HCT116 (cell line): Measurements from ENCODE around the gene HRH2. TPM values are rescaled to one million over a fixed set of nuclear protein-coding genes. Genes with fewer than 3 reads are reported as not detected.

Source experiments
- ATAC-seq: fragments of 200-7000 bp; cut with Tn5 transposase; 2 replicates; pipeline ENCODE4 v1.9.1; 2020; ENCODE audit warnings: mild to moderate bottlenecking, moderate library complexity
- BruUV-seq: library from RNA; stranded (reverse); fragments of 400-500 nt; replicated peaks from 2 replicates; lab custom pipeline; 2021; lab: Mats Ljungman, UMichigan
- CTCF ChIA-PET: fragments of 300-600 bp; sonication (Branson Sonifier 250); formaldehyde crosslinking; loops from one replicate; lab custom pipeline; 2021; ENCODE audit warnings: antibody characterized with exemption; lab: Charles Lee
- POLR2A ChIA-PET: fragments of 300-600, 350-600 bp; sonication (Branson Sonifier 250); formaldehyde crosslinking; loops from one replicate; lab custom pipeline; 2021; ENCODE audit warnings: antibody characterized with exemption; lab: Charles Lee
- RAD21 ChIA-PET, 2 experiments: fragments of 300-600 bp; sonication (Branson Sonifier 250); formaldehyde crosslinking; loops; one replicate each; lab custom pipeline; 2023; ENCODE audit warnings: low total read pairs in 2 of 2; ENCODE audit not compliant: uncharacterized antibody in 2 of 2, unreplicated experiment in 2 of 2, low non-redundant PET in 1 of 2; lab: Charles Lee
- DNase-seq: peaks from one replicate; pipeline ENCODE4 v3.0.0-alpha.2; 2010; ENCODE audit warnings: low read depth, low spot score
- H2AFZ ChIP-seq: fragments of 200-600 bp; shearing (Covaris generic), sonication (generic); 2 replicates; pipeline ENCODE4 v1.6.1; 2017; ENCODE audit warnings: low read depth, mixed run types, mixed read lengths, antibody characterized with exemption, low read length; ENCODE audit not compliant: poor library complexity, severe bottlenecking
- H3K27ac ChIP-seq: 2 replicates; pipeline ENCODE4 v1.5.1; 2012; ENCODE audit warnings: low read depth, low read length
- H3K27me3 ChIP-seq: fragments of 200-600 bp; sonication (generic); 2 replicates; pipeline ENCODE4 v1.6.1; 2016; ENCODE audit warnings: mixed run types, low read length, mixed read lengths; ENCODE audit not compliant: insufficient read depth
- H3K36me3 ChIP-seq, 2 experiments: fragments of 200-500 bp in 1 of 2; fragments of 200-600 bp in 1 of 2; sonication (Bioruptor generic) in 1 of 2; sonication (generic) in 1 of 2; 2 replicates each; pipeline versions ENCODE4 v1.5.1 to v1.6.1; 2014 to 2016; ENCODE audit warnings: low read length in 2 of 2, inconsistent platforms in 1 of 2, mixed read lengths in 1 of 2, mixed run types in 1 of 2; ENCODE audit not compliant: insufficient read depth in 2 of 2, control insufficient read depth in 1 of 2
- H3K4me1 ChIP-seq, 2 experiments: fragments of 200-600 bp in 1 of 2; sonication (generic) in 1 of 2; 2 replicates each; pipeline versions ENCODE4 v1.5.1 to v1.6.1; 2012 to 2017; ENCODE audit warnings: low read length in 2 of 2, inconsistent platforms in 1 of 2, mild to moderate bottlenecking in 1 of 2, mixed read lengths in 1 of 2, mixed run types in 1 of 2, moderate library complexity in 1 of 2; ENCODE audit not compliant: insufficient read depth in 2 of 2, control insufficient read depth in 1 of 2
- H3K4me2 ChIP-seq: fragments of 200-600 bp; sonication (generic); 2 replicates; pipeline ENCODE4 v1.6.1; 2017; ENCODE audit warnings: mixed run types, low read length, mixed read lengths
- H3K4me3 ChIP-seq, 2 experiments: fragments of 200-600 bp in 1 of 2; sonication (generic) in 1 of 2; replicated peaks in 1 of 2; 2 replicates each; pipeline ENCODE4 v1.5.1; 2011 to 2016; ENCODE audit warnings: low read length in 2 of 2, control low read depth in 1 of 2, low read depth in 1 of 2, mild to moderate bottlenecking in 1 of 2, mixed read lengths in 1 of 2, mixed run types in 1 of 2
- H3K79me2 ChIP-seq: fragments of 200-600 bp; sonication (generic); 2 replicates; pipeline ENCODE4 v1.6.1; 2017; ENCODE audit warnings: mild to moderate bottlenecking, mixed run types, low read length, moderate library complexity, mixed read lengths; ENCODE audit not compliant: insufficient read depth
- H3K9ac ChIP-seq: fragments of 200-600 bp; sonication (generic); 2 replicates; pipeline ENCODE4 v1.6.1; 2016; ENCODE audit warnings: low read length, mixed read lengths
- H3K9me2 ChIP-seq: fragments of 200-600 bp; sonication (generic), shearing (Covaris generic); 2 replicates; pipeline ENCODE4 v1.6.1; 2017; ENCODE audit warnings: mixed run types, mild to moderate bottlenecking, moderate library complexity; ENCODE audit not compliant: insufficient read depth
- H3K9me3 ChIP-seq, 2 experiments: fragments of 200-500 bp in 1 of 2; fragments of 200-600 bp in 1 of 2; sonication (Bioruptor generic) in 1 of 2; sonication (generic) in 1 of 2; 2 replicates each; pipeline ENCODE4 v1.6.1; 2014 to 2017; ENCODE audit warnings: low read length in 2 of 2, mixed read lengths in 2 of 2, inconsistent platforms in 1 of 2, low read depth in 1 of 2, mild to moderate bottlenecking in 1 of 2, mixed run types in 1 of 2, moderate library complexity in 1 of 2; ENCODE audit not compliant: control insufficient read depth in 1 of 2, insufficient read depth in 1 of 2
- H4K20me1 ChIP-seq: fragments of 200-600 bp; sonication (generic), shearing (Covaris generic); 2 replicates; pipeline ENCODE4 v1.6.1; 2017; ENCODE audit warnings: mixed run types, mild to moderate bottlenecking, moderate library complexity; ENCODE audit not compliant: insufficient read depth
- CEBPB ChIP-seq: IDR thresholded peaks from 2 replicates; pipeline ENCODE4 v1.6.1; 2012; ENCODE audit warnings: low read depth
- EGR1 ChIP-seq: IDR thresholded peaks from 2 replicates; pipeline ENCODE4 v1.6.1; 2012; ENCODE audit warnings: low read depth
- ELF1 ChIP-seq: IDR thresholded peaks from 2 replicates; pipeline ENCODE4 v1.6.1; 2012; ENCODE audit warnings: low read depth, borderline replicate concordance
- EZH2 ChIP-seq: fragments of 200-600 bp; sonication (generic); IDR thresholded peaks from 2 replicates; pipeline ENCODE4 v1.6.1; 2017; ENCODE audit warnings: antibody characterized with exemption, mixed run types
- JUND ChIP-seq: IDR thresholded peaks from 2 replicates; pipeline ENCODE4 v1.6.1; 2012
- SP1 ChIP-seq: IDR thresholded peaks from 2 replicates; pipeline ENCODE4 v1.6.1; 2012; ENCODE audit warnings: low read depth
- TCF7L2 ChIP-seq: IDR thresholded peaks from 2 replicates; pipeline ENCODE4 v1.7.0; 2011; ENCODE audit warnings: borderline replicate concordance, inconsistent platforms; ENCODE audit not compliant: insufficient read depth, insufficient read length; ENCODE audit errors: extremely low read depth
- ZNF274 ChIP-seq: fragments of 200-500 bp; sonication (Bioruptor generic); IDR thresholded peaks from 2 replicates; pipeline ENCODE4 v1.6.1; 2014; ENCODE audit warnings: mild to moderate bottlenecking, low read depth, low read length, inconsistent platforms
- intact Hi-C: fragments of 100-400 bp; cut with micrococcal nuclease; formaldehyde crosslinking; loops from 2 replicates; pipeline ENCODE4 v1.10.0; 2022
- total RNA-seq: library from RNA; stranded (reverse); gene quantifications from one replicate; pipeline ENCODE4 v1.2.1, GENCODE V29; 2021; ENCODE audit not compliant: unreplicated experiment

HRH2 gene
- total RNA-seq, 1 experiment from 2014 or later, result 0.12 TPM

DNA sequence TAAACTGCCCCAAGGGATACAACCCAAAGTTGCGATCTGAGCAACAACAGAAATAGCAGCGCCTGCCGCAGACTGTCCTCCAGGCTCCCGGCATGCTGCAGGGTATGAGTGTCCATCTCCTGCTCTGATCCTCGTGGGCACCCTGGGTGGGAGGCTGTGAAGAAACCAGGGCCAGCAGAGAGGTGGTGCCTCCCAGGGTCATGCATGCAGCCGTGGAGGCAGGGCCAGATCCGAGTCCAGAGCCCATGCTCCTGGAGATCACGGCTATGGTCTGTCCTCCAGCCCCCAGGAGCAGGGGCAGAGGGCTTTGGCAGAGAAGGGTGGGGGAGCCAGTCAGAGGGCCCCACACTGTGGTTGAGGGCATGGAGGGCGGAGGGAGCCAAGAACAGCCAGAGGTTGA, 29.0 kb downstream of the HRH2 start (continued):
- TF ChIP-seq TCF7L2, result no peak
- TF ChIP-seq EGR1, result no peak
- no peak for TF ChIP-seq SP1
- TF ChIP-seq ELF1, result no peak

- DNase-seq (no peak), ATAC-seq (no peak)
- H3K4me3 ChIP-seq, result no peak overlapping the region
- CTCF ChIA-PET, result interaction anchor here (1.2 kb wide), 1 partner anchor 14 kb away, joined by 3 read pairs; no protein-coding TSS in a partner anchor
- no peaks in the 10 kb centered on the region for H4K20me1 ChIP-seq
- peaks cover 21% of the 10 kb centered on the region; the same call in 1 of the 2 replicates for H3K27me3 ChIP-seq
- H2AFZ ChIP-seq, result no peak overlapping the region
- RAD21 ChIA-PET, result no interaction called here
- H3K9me3 ChIP-seq, result no peaks in the 10 kb centered on the region
- H3K4me2 ChIP-seq, result no peak overlapping the region
- no peaks in the 10 kb centered on the region for H3K79me2 ChIP-seq
- H3K27ac ChIP-seq, result no peak overlapping the region
- H3K9ac ChIP-seq, result no peak overlapping the region
- TF ChIP-seq ELF1, result no peak
- TF ChIP-seq JUND, result no peak
- TF ChIP-seq ZNF274, result no peak
- TF ChIP-seq CEBPB, result no peak
- no peak for TF ChIP-seq EGR1
- no peak for TF ChIP-seq EZH2
- POLR2A ChIA-PET, result no interaction called here
- BruUV-seq, result no TSS peak
- intact Hi-C loops, result no loop called here
- H3K4me1 ChIP-seq, result no peaks in the 10 kb centered on the region
- no peaks in the 10 kb centered on the region for H3K9me2 ChIP-seq
- H3K36me3 ChIP-seq, result no peaks in the 10 kb centered on the region
These were observed 29.4 kb downstream of the HRH2 start for GRCh38 chr5:175687231-175687701.
